Dedifferentiated amniotic fluid mesenchymal stem cell (primary cell): ENCODE results near the gene HNF1B.
"Not testable (repeated sequence)": the region's sequence is repeated elsewhere in the genome, so short reads cannot be mapped to it uniquely, and the experiment has no call there.

ENCODE experiments used
- DNase-seq: peaks from one replicate; pipeline ENCODE4 v3.0.0-alpha.2; 2016; ENCODE audit errors: extremely low spot score

The HNF1B gene

DNA sequence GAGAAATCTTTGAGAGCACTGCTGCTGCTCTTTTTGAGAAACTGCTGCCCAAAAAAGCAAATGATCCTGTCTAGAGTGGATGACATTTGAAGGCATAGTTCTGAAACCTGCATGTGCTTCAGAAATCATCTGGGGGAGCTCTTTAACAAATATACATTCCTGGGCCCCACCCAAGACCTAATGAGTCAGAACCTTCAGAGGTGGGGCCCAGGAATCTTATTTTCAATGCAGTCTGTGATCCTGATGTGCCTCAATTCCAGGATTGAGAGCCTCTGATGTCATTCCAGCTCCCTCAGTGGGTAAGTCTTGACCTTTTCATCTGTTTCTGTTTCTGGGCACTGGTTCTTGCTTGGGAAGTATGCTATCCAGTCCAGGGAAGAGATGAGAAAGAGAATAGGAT is 42.3 kb downstream of the HNF1B start:
- DNase-seq: peak; percentile 59

DNA sequence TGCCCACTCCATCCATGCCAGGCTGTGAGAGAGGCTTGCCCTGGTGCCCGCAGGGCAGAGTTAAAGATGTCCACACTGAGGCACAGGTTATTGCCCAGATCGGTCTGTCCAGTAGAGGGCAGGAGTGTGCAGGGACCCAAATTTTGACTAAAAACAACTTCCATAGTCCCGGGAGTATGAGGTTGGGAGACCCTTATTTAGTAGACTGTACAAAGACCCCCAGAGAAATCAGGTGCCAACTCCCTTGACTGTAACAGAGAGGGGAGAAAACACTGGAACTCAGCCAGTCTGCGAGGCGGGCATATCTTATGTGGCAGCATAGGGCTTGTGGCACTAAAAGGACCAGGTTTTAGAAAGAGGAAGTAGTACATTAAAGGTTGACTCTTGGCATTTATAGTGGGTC is 43.4 kb downstream of the HNF1B start:
- no peak for DNase-seq

DNA sequence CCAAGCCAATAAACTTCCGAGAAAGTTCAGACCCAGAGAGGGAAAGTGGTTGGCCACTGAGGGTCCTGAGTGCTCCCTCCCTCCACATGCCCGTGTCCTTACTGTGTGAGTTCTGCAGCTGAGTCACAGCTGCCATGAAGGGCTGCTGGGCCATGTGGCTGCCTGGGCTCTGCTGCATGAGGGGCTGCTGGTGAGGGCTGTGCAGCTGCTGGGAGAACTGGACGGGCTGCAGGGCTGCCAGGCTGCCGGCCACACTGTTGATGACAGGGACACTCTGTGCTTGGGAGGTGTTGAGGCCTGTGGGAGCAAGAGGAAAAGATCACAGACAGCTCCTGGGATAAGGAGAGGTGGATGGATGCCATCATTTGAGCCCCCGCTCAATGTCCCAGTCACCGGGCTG is 44.0 kb downstream of the HNF1B start:
- no peak for DNase-seq

DNA sequence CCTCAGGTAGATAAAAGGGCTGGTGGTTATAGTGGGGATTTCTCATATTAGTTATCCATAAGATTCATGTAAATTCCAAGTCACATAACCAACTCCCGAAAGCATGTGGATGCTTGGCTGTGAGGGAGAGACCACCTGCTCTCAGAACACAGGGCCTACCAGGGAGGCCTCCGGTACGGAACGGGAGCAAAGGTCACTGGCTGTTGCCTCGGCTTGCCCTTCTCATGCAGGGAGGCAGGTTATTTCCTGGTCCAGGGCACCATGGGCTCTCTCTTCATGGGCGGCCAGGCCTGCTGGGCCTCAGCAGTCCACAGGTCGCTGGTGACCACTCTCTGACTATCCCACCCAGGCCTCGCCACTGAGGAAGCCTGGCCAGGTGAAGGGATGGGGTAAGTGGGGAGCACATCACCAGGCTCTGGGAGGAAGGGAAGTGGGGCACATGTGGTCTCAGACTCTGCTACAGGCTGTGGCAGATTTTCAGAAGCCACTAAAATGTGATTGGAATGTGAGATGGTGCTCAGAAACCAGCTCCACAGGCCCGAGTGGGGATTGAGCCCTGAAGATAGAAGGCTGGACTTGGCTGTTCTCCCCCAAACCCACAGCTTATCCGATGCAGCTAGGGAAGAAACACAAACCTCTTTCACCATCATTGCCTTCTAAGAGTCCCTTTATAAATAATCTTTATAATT is 45.4 kb downstream of the HNF1B start:
- DNase-seq: no peak

DNA sequence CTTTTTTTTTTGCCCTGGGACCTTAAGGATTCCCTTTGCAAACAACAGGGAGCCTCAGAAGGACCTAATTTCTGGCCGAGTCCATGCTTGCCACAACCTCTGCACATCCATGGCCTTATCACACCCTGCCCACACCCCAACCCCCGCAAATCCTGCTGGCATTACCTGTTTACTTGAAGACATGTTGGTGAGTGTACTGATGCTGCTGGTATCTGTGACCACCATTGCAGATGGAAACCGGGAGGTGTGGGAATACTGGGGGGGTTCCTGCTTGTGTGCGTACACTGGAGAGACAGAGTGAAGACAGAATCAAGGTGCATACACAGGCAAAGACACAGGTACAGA is 46.0 kb downstream of the HNF1B start:
- no peak for DNase-seq

DNA sequence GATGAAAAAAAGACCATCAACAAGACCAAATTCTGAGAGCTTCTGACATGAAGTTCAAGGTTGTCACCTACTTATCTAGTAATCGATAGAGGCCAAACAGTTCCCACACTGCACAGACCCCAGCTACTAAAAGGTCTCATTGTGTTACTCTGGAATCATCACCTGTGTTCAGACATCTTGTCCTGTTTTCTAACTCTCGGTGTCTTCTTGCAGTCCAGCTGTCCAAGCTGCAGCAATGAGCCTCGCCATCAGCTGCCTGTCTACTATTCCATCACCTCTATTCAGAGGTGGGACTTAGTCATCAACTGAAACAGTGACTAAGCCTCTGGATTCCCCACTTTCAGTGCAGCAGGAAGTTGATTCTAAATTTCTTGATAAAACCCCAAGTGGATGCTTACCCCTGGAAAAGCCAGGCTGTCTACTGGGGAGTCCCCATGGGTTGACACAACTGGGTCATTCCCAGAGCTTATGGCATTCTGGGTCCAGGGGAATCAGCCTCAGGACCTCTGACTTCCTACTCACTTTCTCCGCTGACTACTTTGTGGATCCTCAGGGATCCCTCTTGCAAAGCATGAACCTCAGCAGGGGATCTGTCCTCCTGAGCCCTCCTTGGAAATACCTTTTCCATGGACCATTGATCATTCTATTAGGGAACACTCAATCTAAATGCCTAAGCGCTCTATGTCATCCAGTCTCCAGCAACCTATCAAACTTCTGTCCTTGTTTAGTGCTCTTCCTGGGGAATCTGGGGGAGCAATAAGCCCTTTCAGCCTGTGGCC is 46.5 kb downstream of the HNF1B start:
- no peak for DNase-seq

DNA sequence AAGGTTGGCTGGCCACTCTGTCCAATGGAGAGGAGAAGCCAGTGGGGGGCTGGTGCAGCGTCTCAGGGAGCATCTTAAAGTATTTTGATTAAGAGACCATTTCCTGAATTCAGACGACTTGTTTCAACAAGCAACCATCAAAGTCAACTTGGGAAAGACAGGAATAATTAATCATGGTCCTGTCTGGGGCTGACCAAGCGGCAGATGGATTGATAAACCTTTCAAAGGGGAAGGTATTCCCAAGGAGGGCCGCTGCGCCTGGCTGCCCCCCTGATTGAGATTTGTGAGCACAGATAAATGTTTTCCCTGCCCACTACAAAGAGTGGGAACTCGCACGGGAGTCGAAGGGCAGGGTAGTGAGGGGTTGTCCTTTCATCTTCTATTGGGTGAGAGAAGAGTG is 47.5 kb downstream of the HNF1B start:
- DNase-seq: no peak

DNA sequence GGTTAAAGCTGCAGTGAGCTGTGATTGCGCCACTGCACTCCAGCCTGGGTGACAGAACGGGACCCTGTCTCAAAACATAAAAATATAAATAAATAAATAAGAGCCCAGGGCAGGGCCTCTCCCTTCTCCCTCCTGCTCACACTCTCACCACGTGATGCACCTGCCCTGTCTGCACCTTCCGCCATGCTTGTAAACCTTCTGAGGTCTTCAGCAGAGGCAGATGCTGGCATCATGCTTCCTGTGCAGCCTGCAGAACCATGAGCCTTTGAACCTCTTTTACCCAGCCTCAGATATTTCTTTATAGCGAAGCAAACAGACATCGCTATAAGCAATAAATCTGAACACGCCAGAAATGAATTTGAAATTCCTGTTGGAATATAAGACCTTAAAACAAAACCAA is 48.5 kb downstream of the HNF1B start:
- no peak for DNase-seq

DNA sequence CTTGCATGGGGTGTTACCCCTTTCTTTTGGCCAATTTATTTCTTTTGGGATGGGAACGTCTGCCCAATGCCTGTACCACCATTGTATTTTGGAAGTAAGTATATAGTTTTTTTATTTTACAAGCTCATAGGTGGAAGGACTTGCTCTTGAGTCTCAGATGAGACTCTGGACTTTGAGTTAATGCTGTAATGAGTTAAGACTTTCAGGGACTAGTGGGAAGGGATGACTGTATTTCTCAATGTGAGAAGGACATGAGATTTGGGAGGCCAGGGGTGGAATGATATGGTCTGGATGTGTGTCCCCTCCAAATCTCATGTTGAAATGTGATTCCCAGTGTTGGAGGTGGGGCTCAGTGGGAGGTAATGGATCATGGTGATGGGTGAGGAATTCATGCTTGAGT is 49.1 kb downstream of the HNF1B start:
- no peak for DNase-seq

DNA sequence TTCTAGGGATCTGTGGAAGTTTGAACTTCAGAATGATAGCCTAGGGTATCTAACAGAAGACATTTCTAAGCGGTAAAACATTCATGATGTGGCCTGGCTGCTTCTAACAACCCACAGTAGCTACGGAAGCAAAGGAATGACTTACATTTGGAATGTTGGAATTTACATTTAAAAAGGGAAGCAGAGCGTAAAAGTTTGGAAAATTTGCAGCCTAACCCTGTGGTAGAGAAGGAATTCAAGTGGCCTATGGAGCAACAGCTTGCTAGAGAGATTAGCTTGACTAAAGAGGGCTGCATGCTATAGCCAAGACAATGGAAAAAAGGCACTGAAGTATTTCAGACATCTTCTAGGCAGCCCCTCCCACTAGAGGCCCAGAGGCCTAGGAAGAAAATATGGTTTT is 50.1 kb downstream of the HNF1B start:
- DNase-seq: no peak

DNA sequence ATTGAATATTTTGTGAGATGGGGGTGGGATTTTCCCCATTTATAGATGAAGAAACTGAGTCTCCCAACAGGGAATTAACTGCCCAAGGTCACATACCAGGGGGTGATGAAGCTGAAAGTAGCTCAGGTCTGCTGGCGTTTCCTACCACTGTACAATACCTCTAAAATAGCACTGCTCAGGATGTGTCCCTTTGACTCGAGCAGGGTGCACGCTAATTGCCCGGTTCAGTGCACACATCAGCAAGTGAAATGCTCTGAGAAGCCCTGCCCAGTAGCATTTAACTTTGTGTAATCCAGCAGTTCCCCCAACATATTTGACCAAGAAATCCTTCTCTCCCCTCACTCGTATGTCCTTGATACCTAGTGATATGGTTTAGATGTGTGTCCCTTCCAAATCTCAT is 51.5 kb downstream of the HNF1B start:
- DNase-seq: no peak

DNA sequence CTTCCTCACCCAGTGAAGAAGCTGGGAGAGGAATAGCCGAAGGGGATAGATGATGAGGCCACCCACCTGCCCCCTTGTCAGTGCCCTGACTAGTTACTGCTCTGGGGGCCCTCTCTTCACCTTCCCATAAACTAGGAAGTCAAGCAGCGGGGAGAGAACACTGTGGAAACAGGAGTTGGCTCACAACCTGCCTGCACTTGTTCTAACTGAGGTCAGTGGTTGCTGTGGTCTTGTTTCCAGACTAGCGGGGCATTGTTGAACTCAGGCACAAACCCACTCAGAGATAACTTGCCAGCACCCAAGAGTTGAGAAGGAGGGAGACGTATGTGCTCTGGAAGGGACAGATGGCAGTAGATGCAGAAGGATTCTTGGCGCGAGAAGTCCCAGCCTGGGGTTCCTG is 53.1 kb downstream of the HNF1B start:
- DNase-seq: no peak

DNA sequence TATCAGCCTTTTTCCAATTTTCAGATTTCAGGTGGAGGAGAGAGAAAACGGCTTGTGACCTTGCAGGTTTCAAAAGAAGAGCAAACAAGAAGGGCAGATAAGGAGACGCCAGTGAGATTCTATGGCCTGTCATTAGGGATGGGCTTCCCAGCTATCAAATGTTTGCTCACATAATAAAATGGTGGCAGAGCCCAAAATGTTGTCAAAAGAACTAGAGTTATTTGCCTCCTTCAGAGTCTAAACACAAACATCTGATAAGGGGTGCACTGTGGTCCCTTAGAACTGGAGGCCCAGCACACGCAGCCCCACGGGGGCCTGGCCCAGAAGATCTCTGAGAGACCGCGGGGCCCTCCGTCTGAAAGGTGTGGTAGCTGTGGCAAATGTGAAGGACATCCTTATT is 55.5 kb downstream of the HNF1B start:
- DNase-seq: no peak

DNA sequence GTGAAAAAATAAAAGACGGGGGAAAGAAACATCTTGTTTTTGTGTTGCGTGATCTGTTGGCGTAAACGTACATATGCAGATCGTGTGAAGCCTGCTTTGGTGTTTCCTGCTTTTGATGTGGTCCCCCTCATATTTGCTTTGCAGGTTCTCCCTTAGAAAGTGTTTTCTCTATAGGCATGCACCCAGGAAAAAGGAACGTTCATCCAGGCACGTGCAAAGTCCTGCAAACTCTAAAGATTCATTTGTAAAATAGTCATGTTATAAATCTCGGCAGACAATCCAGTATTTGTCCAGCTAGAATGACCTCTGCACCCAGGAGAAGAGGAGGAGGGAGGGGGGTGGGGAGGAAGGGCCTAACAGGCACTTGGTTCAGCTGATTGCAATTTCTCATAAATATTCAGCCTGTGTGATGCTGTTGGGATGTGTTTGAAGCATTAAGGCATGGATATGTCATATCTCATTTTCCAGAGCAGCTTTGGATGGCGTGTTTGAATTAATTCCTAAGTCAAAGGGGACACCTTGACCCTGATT is 61.3 kb downstream of the HNF1B start:
- DNase-seq: no peak

DNA sequence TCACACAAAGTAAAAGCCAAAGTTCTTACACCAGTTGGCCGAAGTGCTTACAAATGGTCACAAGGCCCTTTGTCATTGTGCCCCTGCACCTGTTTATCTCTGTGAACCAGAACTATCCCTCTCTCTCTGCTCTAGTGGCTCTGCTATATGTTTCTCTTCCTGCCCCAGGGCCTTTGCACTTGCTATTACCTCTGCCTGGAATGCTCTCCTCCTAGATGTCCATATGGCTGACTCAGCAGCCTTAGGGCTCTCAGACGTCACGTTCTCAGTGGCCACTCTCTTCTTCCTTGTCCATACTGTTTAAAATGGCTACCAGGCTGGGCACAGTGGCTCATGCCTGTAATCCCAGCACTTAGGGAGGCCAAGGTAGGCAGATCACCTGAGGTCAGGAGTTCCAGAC is 62.9 kb downstream of the HNF1B start:
- no peak for DNase-seq

DNA sequence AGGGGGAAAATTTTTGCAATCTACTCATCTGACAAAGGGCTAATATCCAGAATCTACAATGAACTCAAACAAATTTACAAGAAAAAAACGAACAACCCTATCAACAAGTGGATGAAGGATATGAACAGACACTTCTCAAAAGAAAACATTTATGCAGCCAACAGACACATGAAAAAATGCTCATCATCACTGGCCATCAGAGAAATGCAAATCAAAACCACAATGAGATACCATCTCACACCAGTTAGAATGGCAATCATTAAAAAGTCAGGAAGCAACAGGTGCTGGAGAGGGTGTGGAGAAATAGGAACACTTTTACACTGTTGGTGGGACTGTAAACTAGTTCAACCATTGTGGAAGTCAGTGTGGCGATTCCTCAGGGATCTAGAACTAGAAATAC is 64.9 kb downstream of the HNF1B start:
- DNase-seq: not testable (repeated sequence)

DNA sequence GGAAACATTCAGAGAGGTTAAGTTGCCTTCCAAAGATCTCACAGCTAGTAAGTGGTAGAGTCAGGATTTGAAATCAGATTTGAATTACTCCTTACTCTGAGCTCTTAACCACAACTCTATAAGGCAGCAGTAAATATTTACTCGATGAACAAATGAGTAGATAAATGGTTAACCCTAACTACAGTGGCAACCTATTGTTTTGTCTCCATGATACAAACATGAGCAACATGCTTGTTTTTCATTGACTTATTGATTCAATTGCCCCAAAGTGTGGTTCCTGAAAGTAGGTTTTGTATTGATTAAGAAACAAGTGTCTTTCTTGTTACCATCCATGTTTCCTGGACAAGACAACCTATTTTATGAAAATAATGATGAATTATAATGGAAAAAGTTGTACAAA is 66.8 kb downstream of the HNF1B start:
- no peak for DNase-seq

DNA sequence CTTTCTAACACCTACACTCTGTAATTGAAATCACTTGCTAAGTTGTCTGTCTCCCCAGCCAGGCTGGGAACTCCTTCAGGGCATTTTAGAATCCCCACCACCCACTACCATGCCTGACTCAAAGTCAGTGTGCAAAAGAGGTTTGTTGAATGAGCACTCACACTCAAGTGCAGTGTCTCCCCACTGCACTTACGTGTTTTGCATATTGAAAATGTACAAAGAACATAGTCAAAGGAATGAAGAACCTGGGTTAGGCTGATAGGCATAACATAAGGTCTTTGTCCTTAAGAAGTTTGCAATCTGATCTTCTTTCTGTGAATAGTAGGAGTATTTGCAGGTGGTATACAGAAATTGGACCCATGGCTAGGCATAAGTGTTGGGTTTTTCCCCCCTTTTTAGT is 67.8 kb downstream of the HNF1B start:
- no peak for DNase-seq

DNA sequence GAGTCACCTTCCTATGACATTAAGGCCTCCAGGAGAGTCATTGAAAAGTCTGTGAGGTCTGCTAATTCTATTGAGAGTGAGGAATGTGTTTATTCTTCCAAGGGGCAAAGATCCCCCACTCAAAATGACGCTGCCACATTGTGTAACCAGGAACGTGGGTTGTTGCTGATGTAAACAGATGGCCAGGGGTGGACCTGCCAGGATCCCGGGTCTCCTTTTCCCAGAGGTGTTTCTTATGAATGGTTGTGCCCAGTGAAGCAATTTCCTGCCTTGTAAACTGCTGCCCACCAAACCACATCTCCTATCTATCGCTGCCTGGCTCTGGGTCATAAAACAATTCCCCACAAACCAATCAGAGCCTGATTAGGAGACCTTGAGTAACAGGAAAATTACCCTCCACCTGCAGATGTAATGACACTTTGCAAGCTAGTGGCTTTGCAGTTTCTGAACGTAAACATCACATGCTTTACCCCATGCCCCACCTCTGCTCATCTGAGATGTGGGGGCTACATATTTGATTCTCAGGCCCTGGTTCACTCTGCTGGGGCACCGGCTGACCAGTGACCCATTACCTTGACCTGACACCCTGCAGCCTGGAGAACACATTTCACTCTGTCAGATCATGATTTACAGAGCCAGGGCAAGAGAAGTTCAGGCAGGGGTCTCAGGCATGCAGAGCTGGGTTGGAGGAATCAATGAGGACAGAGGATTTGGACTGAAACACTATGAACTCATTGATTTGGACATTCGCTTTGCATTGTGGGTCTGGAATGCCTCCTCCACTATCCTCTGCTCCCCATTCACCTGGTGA is 68.5 kb downstream of the HNF1B start:
- DNase-seq: no peak

DNA sequence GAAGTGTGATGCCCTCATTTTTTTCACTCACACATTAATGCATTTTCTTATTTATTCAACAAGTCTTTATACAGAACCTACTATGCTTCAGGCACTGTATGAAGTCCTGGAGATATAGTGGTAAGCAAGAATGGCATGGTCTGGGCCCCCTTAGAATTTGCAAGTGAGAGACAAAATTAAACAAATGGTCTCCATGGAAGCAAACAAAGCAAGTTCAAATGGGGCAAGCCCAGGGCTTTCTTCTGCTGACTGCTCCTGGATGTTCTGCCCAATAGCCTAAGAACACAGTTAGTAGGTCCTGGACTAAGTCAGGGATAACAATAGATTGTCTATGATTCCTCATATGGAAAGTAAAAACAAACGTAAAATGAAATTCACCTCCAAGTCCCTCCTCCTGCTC is 70.3 kb downstream of the HNF1B start:
- DNase-seq: no peak

DNA sequence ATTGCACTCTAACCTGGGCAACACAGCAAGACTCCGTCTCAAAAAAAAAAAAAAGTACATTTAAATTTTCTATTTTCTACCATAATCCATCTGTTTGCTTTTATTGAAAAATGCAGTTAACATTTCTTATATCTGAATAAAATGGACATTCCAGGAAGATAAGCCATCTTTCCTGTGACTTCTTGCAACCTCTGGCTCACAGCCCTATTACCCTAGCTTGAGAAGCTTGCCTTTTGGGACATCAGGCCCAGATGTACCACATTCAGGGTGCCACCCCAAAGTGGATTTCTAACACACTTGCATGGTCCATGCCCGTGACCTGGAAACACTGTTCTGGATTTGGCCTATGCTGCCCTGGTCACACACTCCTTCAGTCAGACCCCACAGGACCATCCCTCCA is 71.5 kb downstream of the HNF1B start:
- no peak for DNase-seq

DNA sequence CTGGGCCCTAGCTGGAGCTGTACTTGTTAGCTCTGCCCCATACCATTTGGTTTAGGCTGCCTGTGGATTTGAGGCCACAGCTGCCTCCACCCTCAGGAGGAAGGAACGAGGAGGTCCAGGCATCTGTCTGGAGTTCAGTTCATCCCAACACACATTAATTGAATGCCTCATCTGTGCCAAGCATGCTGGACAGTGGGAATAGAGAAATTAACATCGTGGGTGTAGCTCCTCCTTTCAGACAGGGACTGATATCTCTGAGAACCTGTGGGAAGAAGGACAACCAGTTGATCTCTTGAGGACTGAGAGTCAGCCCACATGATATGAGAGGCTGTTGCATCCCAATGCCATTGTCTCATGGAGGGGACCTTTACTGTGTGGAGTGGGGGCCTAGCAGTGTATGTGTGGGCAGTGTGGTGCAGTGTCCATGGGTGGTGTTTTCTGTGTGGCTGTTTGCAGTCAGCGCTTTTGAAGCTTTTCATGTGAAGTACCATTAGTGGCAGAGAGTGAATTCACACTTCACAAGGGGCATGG is 72.2 kb downstream of the HNF1B start:
- DNase-seq: no peak
